AG04450 (cell line): Measurements from ENCODE around the gene MGAT4C. TPM values are rescaled to one million over a fixed set of nuclear protein-coding genes. Genes with fewer than 3 reads are reported as not detected.

Experiments
- CTCF ChIA-PET: fragments of 300-600, 350-600 bp; formaldehyde crosslinking; extraction: SDS; loops from one replicate; lab custom pipeline; 2022; ENCODE audit warnings: antibody characterized with exemption, inconsistent platforms; lab: Charles Lee
- POLR2A ChIA-PET: fragments of 350-600 bp; formaldehyde crosslinking; extraction: SDS; loops from one replicate; lab custom pipeline; 2021; ENCODE audit warnings: antibody characterized with exemption, inconsistent platforms; lab: Yijun Ruan, JAX
- DNase-seq: peaks from one replicate; pipeline ENCODE4 v3.0.0-alpha.2; 2011; ENCODE audit warnings: low read depth, low spot score
- H3K27ac ChIP-seq: one replicate; pipeline ENCODE4 v1.5.1; 2012; ENCODE audit warnings: low read depth, low read length, control low read depth
- H3K27me3 ChIP-seq: one replicate; pipeline ENCODE4 v1.6.0; 2012; ENCODE audit warnings: low read length; ENCODE audit not compliant: control insufficient read depth, insufficient read depth
- H3K4me3 ChIP-seq: 2 replicates; pipeline ENCODE4 v1.5.1; 2011; ENCODE audit warnings: mild to moderate bottlenecking, low read depth, low read length, control low read depth
- H3K9me3 ChIP-seq: 2 replicates; pipeline ENCODE4 v1.5.1; 2012; ENCODE audit warnings: low read length; ENCODE audit not compliant: control insufficient read depth, insufficient read depth
- polyA plus RNA-seq: library from polyadenylated mRNA; depleted of rRNA; stranded (reverse); fragments of >200 nt; gene quantifications from 2 replicates; pipeline ENCODE4 v1.2.3, GENCODE V29; 2011
- TF ChIP-seq, protein P1 (sequence below): IDR thresholded peaks from 2 replicates; pipeline ENCODE4 v1.5.1; 2011; ENCODE audit warnings: low read depth, low read length, control low read depth, inconsistent platforms

Gene MGAT4C
- polyA plus RNA-seq, 1 experiment = not detected

GRCh38 chr12:86286119-86286518, 29.9 kb upstream of the MGAT4C start:
- H3K4me3 ChIP-seq = no peak overlapping the region
- TF ChIP-seq, protein P1, sequence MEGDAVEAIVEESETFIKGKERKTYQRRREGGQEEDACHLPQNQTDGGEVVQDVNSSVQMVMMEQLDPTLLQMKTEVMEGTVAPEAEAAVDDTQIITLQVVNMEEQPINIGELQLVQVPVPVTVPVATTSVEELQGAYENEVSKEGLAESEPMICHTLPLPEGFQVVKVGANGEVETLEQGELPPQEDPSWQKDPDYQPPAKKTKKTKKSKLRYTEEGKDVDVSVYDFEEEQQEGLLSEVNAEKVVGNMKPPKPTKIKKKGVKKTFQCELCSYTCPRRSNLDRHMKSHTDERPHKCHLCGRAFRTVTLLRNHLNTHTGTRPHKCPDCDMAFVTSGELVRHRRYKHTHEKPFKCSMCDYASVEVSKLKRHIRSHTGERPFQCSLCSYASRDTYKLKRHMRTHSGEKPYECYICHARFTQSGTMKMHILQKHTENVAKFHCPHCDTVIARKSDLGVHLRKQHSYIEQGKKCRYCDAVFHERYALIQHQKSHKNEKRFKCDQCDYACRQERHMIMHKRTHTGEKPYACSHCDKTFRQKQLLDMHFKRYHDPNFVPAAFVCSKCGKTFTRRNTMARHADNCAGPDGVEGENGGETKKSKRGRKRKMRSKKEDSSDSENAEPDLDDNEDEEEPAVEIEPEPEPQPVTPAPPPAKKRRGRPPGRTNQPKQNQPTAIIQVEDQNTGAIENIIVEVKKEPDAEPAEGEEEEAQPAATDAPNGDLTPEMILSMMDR = no peak
- DNase-seq = no peak
- no peak overlapping the region for H3K27ac ChIP-seq
- H3K27me3 ChIP-seq = no peaks in the 10 kb centered on the region
- ChIA-PET CTCF (no interaction called here), POLR2A (no interaction called here)
- no peaks in the 10 kb centered on the region for H3K9me3 ChIP-seq

DNA sequence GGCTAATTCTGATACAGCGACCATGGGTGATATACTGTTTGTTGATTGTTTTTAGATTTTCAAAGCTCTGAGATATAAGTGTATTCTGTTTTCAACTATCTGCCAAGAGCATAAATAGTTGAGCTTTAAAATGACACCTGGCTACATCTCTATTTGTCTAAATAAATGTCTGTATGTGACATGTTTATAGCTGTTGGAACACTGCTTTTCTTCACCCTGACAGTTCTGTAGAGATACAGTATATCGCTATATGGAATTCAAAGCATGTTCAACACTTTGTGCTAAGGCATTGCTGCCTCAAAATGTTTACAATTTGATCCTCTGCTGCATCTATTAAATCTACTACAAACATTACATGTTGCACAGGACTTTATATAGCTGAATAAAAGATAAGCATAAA, 27.4 kb upstream of the MGAT4C start:
- Histone ChIP-seq H3K4me3 (no peak overlapping the region), H3K27me3 (no peaks in the 10 kb centered on the region), H3K9me3 (no peaks in the 10 kb centered on the region), H3K27ac (no peak overlapping the region)
- TF ChIP-seq, protein P1 = no peak
- POLR2A ChIA-PET = no interaction called here
- DNase-seq = no peak
- CTCF ChIA-PET = no interaction called here

GRCh38 chr12:86275356-86275755, 19.2 kb upstream of the MGAT4C start:
- CTCF ChIA-PET = no interaction called here
- DNase-seq = no peak
- Histone ChIP-seq H3K4me3 (no peak overlapping the region), H3K27me3 (no peaks in the 10 kb centered on the region), H3K9me3 (no peaks in the 10 kb centered on the region), H3K27ac (no peak overlapping the region)
- POLR2A ChIA-PET = no interaction called here
- TF ChIP-seq, protein P1 = no peak

DNA sequence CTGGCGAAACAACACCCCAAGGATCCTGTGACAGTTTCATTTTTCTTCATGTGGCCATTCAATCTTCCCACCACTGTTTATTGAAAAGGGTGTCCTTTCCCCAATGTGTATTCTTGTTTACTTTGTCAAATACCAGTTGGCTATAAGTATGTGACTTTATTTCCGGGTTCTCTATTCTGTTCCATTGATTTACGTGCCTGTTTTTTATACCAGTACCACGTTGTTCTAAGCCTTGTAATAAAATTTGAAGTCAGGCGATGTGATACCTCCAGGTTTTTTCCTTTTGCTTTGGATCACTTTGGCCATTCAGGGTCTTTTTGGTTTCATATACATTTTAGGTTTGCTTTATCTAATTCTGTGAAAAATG, 9.1 kb upstream of the MGAT4C start:
- Histone ChIP-seq H3K27ac (no peak overlapping the region), H3K9me3 (peaks cover 5% of the 10 kb centered on the region; the same call in 1 of the 2 replicates), H3K4me3 (no peak overlapping the region), H3K27me3 (no peaks in the 10 kb centered on the region)
- ChIA-PET CTCF (no interaction called here), POLR2A (no interaction called here)
- TF ChIP-seq, protein P1 = no peak
- DNase-seq = no peak

DNA sequence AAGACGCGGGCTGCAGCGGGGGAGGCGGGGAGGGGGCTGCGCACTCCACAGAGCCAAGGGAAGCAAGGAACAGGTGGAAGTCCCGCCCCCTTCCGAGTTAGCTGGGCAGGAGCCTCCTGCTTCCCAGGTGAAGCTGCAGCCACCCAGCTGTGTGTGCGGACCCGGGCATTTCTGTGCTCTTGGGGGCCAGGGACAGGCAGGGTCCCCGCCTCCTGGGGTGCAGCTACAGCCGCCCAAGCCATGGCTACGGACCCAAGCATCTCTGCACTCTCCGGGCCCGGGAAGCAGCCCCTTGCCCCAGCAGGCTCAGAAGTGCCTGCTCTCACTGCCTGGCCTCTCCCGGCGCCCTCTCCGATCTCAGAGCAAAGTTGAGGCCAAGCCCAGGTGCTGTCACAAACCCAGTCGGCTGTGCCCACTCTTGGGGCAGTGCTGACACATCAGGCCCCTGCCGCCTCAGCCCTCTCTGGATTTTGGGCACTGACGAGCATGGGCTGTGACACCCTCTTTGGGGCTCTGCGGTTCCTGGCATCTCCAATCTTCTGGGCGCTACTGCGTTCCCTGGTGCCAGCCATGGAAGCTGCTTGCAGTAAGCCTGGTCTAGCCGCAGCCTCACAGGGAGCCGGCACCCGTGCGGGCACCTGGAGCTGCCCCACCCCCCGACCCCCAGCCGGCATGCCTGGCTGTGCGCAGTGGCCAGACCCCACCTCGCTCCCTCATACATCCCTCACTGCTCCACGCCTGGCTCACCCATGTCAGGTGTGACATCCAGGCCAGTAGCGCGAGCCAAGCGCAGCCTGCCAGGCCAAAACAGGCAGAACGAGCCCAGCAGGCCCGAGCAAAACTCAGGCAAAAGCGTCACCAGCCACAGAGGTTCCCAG, 8.5 kb upstream of the MGAT4C start:
- POLR2A ChIA-PET = no interaction called here
- no peak for DNase-seq

More for the DNA sequence above, 8.5 kb upstream of the MGAT4C start:
- CTCF ChIA-PET = no interaction called here
- peaks cover 5% of the 10 kb centered on the region; the same call in 1 of the 2 replicates for H3K9me3 ChIP-seq
- H3K27me3 ChIP-seq = no peaks in the 10 kb centered on the region
- no peak overlapping the region for H3K4me3 ChIP-seq
- TF ChIP-seq, protein P1 = no peak
- no peak overlapping the region for H3K27ac ChIP-seq
